ENCODE results near the gene LORICRIN. TPM values are rescaled to one million over a fixed set of nuclear protein-coding genes. Genes with fewer than 3 reads are reported as not detected.

The LORICRIN gene
- total RNA-seq, 2 donors from 2014 or later: not detected

DNA sequence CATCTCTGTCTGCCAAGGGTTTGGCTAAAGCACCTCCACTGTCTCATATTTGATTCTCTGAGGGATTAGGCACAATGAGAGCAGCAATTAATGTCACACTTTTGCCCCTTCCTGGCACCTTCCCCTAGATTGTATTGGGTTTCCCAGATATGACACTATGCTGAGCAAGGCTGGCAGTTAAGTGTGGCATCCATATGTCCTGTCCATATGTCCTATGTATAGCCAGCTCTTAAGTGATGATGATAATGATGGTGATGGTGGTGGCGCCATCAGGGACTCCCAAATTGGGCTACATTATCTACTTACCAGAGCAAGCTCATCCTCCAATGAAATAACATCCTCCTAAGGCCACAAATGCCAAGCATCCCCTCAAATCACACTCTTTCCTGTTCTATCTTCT lies 13.5 kb upstream of the LORICRIN start:
- DNase-seq: no peak

DNA sequence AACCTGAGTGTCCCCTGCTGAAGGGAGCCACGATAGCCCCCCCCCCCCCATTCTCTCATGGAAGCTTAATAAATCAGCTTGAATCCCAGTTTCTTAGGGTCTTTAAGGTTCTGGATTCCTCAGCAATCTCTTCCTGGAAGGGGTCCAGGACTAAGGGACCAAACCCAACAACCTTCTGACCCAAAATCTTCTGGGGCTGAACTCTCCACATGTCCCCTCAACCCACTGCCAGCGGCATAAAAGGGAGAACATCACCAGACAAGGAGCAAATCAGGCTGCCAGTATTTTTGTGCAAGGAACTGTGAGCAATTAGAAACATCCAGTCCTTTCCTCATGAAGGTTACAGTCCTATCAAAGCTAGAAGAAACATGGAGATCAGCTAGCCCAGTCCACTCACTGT lies 12.7 kb upstream of the LORICRIN start:
- ATAC-seq (no peak), DNase-seq (no peak)
- intact Hi-C loops (cut with DNase I): no loop called here

More for the DNA sequence above, 13.5 kb upstream of the LORICRIN start:
- ATAC-seq: no peak
- intact Hi-C loops (cut with DNase I): no loop called here

DNA sequence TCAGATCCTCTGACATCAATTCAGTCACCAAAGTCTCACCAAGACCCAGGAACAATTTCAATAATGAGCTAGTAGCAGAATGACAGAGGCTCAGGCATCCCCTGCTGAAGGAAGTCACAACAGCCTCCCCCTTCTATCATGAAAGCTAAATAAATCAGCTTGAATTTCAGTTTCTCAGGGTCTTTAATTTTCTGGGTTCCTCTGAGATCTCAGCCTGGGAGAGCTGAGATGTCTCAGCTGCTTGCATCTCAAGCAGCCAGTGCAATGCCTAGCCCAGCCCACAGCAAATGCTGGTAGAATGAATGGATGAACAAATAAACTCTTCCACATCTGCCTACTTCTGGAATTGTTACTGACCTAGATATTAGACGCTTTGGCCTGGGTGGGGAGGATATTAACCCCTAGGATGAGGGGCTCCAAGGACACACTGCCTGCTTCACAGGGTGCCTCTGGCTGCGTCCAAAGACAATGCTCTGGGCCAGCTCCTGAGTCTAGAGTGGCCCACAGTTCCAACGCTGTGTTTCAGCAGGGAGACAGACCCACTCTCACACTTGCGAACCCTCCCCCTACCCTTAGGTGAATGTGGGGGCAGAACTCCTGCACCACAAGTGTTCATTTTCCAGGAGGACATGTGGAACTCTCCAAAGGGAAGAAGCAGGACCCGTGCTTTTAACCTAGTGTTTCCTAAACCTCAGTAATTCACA lies 11.2 kb upstream of the LORICRIN start:
- DNase-seq (no peak), ATAC-seq (no peak)
- intact Hi-C loops (cut with DNase I): no loop called here

- DNase-seq (no peak), ATAC-seq (no peak)
- intact Hi-C loops (cut with DNase I): no loop called here
Observed at GRCh38 chr1:153250166-153250565, 9.3 kb upstream of the LORICRIN start.

- intact Hi-C loops (cut with DNase I): no loop called here
- ATAC-seq (no peak), DNase-seq (no peak)
Observed at GRCh38 chr1:153251087-153251486, 8.4 kb upstream of the LORICRIN start.

- ATAC-seq (no peak), DNase-seq (no peak)
- intact Hi-C loops (cut with DNase I): no loop called here
Observed at GRCh38 chr1:153251562-153251961, 7.9 kb upstream of the LORICRIN start.

DNA sequence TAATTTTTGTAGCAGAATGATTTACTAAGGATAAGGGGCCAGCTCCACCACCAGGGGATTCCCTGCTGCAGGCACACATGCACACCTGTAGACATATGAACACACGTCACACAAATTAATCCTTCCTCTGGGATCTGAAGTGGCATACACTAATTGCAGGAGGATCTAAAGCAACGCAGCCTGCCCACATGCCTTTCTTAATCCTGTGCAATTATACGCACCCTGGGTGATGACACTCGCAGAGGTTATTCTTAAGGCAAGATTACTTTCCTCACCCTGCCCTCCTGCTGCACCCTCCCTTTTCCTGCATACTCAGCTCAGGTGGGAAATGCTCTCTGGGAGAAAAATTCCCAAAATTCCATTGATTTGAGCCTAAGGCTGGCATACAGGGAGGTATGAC lies 7.5 kb upstream of the LORICRIN start:
- no peak for ATAC-seq

DNA sequence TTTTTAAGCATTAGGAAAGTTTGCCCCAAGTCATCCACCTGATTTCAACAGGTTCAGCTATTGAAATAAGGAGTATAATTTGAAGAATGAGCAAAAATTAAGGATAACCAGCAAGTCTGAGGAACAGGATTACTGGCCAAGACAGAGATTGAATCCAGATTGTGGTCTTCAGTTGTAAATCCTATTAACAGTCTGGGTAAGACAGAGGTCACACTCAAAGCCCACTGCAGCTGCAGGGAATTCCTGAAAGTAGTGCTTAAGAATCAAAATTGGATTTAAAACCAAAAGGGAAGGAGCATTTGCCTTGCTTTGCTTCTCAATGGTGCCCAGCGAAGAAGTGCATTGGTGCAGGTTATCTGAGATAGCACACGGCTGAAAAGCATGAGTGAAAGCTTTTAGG lies 6.4 kb upstream of the LORICRIN start:
- intact Hi-C loops (cut with DNase I): no loop called here
- ATAC-seq (no peak), DNase-seq (no peak)

More for the DNA sequence above, 7.5 kb upstream of the LORICRIN start:
- DNase-seq: no peak
- intact Hi-C loops (cut with DNase I): no loop called here

DNA sequence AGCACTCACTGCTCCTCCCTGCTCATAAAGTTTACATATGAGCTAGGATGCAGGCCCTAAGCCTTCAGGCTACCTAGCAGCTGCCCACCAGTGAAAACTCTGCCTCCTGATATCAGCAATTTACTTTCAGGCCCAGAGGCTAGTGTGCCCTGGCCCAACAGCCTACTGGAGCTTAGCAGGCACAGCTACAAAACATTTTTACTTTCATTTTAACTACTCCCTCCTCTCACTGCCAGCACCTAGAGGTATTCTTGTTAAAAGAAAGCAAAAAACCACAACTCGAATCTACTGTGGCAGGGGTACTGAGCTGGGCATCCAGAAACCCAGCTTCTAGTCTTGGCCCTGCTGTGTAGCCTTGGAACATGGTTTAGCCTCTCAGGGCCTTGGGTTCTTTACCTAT lies 5.8 kb upstream of the LORICRIN start:
- no peak for DNase-seq

GRCh38 chr1:153260585-153261280 lies 1.2 kb downstream of the LORICRIN start:
- DNase-seq (no peak), ATAC-seq (peak; percentile 30 to 41)
- intact Hi-C loops (cut with DNase I): no loop called here

More for the DNA sequence above, 5.8 kb upstream of the LORICRIN start:
- intact Hi-C loops (cut with DNase I): no loop called here
- no peak for ATAC-seq

DNA sequence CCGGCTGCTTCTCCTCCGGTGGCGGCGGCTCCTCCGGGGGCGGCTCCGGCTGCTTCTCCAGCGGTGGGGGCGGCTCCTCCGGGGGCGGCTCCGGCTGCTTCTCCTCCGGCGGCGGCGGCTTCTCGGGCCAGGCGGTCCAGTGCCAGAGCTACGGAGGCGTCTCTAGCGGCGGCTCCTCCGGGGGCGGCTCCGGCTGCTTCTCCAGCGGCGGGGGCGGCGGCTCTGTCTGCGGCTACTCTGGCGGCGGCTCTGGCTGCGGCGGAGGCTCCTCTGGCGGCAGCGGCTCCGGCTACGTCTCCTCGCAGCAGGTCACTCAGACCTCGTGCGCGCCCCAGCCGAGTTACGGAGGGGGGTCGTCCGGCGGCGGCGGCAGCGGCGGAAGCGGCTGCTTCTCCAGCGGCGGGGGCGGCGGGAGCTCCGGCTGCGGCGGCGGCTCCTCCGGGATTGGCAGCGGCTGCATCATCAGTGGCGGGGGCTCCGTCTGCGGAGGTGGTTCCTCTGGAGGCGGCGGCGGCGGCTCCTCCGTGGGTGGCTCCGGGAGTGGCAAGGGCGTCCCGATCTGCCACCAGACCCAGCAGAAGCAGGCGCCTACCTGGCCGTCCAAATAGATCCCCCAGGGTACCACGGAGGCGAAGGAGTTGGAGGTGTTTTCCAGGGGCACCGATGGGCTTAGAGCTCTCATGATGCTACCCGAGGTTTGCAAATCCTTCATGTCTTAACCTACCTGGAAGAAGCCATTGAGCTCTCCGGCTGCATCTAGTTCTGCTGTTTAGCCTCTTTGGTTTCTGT lies 2.0 kb downstream of the LORICRIN start:
- intact Hi-C loops (cut with DNase I): no loop called here
- DNase-seq (peak; percentile 44), ATAC-seq (peak; percentile 68 to 91)

DNA sequence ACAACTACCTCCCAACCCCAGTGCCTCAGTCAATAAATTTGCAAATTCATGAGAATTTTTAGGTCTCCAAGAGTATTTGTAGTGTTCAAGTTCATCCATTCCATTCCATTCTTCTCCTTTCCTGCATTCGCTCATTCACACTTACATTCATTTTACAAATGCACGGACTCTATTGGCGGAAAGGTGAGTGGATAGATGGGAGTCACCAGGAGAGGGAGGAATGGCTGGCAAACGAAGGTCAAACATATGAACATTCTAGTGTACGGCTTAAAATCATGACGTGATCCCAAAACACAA lies 2.5 kb downstream of the LORICRIN start:
- DNase-seq (no peak), ATAC-seq (no peak)
- intact Hi-C loops (cut with DNase I): no loop called here

- intact Hi-C loops (cut with DNase I): no loop called here
- no peak for DNase-seq
- no peak for ATAC-seq
Observed at GRCh38 chr1:153262462-153263157, 3.1 kb downstream of the LORICRIN start.

GRCh38 chr1:153265457-153265856 lies 6.0 kb downstream of the LORICRIN start:
- intact Hi-C loops (cut with DNase I): no loop called here
- DNase-seq: no peak
- no peak for ATAC-seq

DNA sequence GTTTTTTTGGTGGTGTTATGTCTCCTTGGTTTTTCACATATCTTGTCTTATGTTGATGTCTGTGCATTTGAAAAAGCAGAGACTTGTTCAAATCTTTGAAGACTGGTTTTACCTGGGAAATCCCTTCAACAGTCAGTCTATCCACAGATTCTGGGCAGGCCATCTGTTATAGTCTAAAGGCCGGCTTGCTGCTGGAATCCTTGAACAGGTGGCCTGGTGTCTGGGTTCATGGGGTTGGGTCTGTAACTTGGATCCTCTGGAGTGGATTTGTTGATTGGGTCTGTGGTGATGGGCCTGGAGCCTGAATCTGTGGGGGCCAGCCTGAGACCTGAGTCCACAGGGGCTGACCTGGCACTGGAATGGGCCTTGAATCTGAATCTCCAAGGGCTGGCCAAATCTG lies 12.2 kb downstream of the LORICRIN start:
- DNase-seq: no peak
- ATAC-seq: no peak
- intact Hi-C loops (cut with DNase I): no loop called here

GRCh38 chr1:153272186-153272585 lies 12.7 kb downstream of the LORICRIN start:
- intact Hi-C loops (cut with DNase I): no loop called here
- no peak for ATAC-seq

GRCh38 chr1:153277852-153278251 lies 18.4 kb downstream of the LORICRIN start:
- intact Hi-C loops (cut with DNase I): no loop called here
- ATAC-seq (no peak), DNase-seq (no peak)

More at GRCh38 chr1:153272186-153272585, 12.7 kb downstream of the LORICRIN start:
- DNase-seq: no peak

DNA sequence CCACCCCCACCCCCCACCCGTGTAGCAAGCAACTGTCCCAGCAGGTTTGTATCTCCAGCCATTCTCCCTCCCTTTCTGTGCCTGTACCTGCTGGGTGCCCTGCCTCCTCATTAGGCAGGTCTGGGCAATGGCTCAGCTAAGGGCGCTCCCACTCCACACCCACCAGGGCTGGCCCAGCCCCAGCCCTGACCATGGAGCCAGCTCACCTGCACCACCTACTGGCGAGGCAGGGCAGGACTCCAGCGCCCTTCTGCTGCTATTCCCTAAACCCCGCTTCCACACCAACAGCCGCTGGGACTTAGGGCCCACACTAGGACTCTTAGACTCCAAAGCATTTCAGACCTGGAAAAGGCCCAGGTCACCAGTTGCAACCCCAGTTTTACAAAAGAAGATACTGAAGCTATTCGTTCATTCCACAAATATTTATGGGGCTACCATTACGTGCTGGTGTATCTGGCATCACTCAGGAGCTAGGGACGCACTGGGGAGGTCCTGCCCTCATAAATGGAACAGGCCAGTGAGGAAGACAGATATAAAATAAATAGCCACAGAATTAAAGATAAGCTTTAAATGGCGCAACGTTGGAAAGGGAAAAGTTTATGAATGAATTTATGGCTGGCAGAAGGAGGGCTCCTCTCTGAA lies 29.3 kb downstream of the LORICRIN start:
- intact Hi-C loops (cut with DNase I): no loop called here
- DNase-seq (no peak), ATAC-seq (no peak)

- ATAC-seq (no peak), DNase-seq (no peak)
- intact Hi-C loops (cut with DNase I): no loop called here
Observed at GRCh38 chr1:153291514-153291913, 32.0 kb downstream of the LORICRIN start.
